Testis (tissue), 2 donors: Measurements from ENCODE around the gene WHRN.

Experiments
- CTCF ChIP-seq, 3 experiments: fragments of 450-650 bp in 2 of 3; fragments of 200-600 bp in 1 of 3; sonication (generic) in 1 of 3; IDR thresholded peaks; one replicate each; pipeline ENCODE4 v1.5.1; 2016 to 2019; ENCODE audit warnings: antibody characterized with exemption in 3 of 3, mild to moderate bottlenecking in 2 of 3, moderate library complexity in 1 of 3
- POLR2A ChIP-seq: fragments of 450-650 bp; IDR thresholded peaks from one replicate; pipeline ENCODE4 v1.6.1; 2017; ENCODE audit warnings: antibody characterized with exemption, mild to moderate bottlenecking, moderate library complexity

- no peak for TF ChIP-seq CTCF (IDR thresholded peaks at IDR 0.05)
- TF ChIP-seq POLR2A: no peak
Observed at GRCh38 chr9:114504341-114505186, 709 bp downstream of the WHRN start.
